ENCODE results near the gene ARHGAP15.

DNA sequence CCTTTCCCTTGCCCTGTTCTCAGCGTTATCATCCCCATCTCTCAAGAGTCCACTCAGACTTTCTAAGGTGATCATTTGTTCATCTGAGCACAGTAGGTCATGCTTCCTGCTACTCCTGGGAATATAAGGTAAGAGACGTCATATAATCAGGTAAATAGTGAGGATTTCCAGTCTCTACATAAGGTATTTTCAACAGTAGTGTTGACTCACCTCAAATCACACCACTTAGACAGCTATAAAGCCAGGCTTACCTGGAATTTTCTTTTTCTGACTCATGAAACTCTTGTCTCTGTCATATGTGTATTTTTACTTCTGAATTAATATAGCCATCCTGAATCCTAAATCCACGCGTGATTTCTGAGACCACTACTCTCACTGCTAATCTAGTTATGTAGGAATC, 443.2 kb downstream of the ARHGAP15 start:
- TF ChIP-seq EZH2 (IDR thresholded peaks at IDR 0.05; ENCODE audit: low read depth, unreplicated experiment) (no peak), STAT1 (IDR thresholded peaks at IDR 0.05; ENCODE audit: unreplicated experiment) (no peak), CREB1 (CRISPR knock-in tag; IDR thresholded peaks at IDR 0.05; ENCODE audit: low read depth) (no peak), POLR2AphosphoS5 (IDR thresholded peaks at IDR 0.05; ENCODE audit: low read depth) (no peak)
- TF ChIP-seq, protein P1, sequence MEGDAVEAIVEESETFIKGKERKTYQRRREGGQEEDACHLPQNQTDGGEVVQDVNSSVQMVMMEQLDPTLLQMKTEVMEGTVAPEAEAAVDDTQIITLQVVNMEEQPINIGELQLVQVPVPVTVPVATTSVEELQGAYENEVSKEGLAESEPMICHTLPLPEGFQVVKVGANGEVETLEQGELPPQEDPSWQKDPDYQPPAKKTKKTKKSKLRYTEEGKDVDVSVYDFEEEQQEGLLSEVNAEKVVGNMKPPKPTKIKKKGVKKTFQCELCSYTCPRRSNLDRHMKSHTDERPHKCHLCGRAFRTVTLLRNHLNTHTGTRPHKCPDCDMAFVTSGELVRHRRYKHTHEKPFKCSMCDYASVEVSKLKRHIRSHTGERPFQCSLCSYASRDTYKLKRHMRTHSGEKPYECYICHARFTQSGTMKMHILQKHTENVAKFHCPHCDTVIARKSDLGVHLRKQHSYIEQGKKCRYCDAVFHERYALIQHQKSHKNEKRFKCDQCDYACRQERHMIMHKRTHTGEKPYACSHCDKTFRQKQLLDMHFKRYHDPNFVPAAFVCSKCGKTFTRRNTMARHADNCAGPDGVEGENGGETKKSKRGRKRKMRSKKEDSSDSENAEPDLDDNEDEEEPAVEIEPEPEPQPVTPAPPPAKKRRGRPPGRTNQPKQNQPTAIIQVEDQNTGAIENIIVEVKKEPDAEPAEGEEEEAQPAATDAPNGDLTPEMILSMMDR (conservative IDR thresholded peaks at IDR 0.05; ENCODE audit: low read depth in 2 of 2) = no peak

All from GM23338 (cell line).